ENCODE measurements around the gene ZNF335. TPM values are rescaled to one million over a fixed set of nuclear protein-coding genes. Genes with fewer than 3 reads are reported as not detected.

ZNF335 gene
- total and polyA plus RNA-seq, 2 of the 13 experiments (the other 11 are each of a cell fraction or from before 2014, with no cell fraction given), result 9.7 to 13.7 TPM

DNA sequence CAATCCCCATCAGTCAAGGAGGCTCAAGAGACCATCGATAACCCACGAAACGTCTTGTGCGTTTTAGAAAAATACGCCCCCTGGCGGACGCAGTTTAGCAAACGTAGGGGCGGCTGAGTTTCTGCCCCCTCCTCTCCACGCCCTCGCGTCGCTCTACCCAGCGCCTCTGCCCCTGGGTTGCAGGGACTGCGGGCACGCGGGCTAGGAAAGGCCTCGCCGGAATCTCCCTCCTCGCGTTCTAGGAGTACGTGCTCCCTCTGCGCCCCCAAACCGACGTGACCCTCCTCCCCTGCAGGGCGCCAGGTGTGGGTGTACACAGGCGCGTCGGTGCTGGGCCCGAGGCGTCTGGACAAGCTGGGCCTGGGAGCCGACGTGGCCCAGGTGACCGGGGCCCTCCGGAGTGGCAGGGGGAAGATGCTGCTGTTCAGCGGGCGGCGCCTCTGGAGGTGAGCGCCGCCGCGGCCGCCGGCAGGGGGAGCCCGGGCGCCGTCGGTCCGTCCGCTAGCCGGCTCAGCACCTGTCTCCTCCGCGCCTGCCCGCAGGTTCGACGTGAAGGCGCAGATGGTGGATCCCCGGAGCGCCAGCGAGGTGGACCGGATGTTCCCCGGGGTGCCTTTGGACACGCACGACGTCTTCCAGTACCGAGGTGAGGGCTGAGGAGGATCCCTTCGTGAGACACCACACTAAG lies 42.0 kb upstream of the ZNF335 start (continued):
- TF ChIP-seq, protein P1, sequence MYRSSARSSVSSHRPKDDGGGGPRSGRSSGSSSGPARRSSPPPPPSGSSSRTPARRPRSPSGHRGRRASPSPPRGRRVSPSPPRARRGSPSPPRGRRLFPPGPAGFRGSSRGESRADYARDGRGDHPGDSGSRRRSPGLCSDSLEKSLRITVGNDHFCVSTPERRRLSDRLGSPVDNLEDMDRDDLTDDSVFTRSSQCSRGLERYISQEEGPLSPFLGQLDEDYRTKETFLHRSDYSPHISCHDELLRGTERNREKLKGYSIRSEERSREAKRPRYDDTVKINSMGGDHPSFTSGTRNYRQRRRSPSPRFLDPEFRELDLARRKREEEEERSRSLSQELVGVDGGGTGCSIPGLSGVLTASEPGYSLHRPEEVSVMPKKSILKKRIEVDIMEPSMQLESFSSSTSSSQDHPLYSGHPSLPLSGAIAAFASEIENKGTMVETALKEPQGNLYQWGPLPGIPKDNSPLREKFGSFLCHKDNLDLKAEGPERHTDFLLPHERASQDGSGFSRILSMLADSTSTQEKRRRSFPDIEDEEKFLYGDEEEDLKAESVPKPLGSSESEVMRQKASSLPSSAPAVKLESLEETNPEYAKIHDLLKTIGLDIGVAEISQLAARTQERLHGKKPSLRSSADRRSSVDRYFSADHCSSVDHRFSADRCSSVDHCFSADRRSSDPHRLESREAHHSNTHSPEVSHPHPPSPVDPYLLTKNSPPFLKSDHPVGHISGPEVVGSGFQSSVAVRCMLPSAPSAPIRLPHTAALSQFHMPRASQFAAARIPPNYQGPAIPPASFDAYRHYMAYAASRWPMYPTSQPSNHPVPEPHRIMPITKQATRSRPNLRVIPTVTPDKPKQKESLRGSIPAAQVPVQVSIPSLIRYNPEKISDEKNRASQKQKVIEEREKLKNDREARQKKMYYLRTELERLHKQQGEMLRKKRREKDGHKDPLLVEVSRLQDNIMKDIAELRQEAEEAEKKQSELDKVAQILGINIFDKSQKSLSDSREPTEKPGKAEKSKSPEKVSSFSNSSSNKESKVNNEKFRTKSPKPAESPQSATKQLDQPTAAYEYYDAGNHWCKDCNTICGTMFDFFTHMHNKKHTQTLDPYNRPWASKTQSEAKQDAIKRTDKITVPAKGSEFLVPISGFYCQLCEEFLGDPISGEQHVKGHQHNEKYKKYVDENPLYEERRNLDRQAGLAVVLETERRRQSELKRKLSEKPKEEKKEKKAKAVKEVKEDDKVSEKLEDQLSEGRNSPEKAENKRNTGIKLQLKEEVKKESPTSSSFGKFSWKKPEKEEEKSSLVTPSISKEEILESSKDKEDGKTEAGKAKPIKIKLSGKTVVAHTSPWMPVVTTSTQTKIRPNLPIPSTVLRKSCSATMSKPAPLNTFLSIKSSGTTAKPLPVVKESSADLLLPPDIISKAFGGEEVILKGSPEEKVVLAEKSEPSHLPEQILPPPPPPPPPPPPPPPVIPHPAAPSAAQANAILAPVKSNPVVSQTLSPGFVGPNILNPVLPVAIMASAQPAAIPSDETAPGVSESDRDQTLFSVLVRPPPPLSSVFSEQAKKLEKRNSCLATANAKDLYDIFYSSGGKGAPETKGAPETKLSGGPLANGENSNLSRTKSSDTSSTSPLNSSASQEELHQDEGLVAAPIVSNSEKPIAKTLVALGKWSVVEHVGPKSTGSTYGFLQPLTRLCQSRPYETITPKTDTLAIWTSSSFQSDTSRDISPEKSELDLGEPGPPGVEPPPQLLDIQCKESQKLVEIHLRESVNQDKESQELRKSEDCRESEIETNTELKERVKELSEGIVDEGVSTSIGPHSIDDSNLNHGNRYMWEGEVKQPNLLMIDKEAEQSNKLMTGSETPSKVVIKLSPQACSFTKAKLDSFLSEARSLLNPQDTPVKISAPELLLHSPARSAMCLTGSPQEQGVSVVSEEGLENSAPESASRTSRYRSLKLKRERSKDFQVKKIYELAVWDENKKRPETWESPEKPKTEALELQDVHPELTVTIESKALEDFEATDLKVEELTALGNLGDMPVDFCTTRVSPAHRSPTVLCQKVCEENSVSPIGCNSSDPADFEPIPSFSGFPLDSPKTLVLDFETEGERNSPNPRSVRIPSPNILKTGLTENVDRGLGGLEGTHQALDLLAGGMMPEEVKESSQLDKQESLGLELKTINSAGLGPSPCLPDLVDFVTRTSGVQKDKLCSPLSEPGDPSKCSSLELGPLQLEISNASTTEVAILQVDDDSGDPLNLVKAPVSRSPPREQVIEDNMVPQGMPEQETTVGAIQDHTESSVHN (CRISPR knock-in tag; IDR thresholded peaks at IDR 0.05), result peak; percentile 45
- TF ChIP-seq ZNF629 (CRISPR knock-in tag; conservative IDR thresholded peaks at IDR 0.05), result no peak
- no peak for TF ChIP-seq ARNTL (CRISPR knock-in tag; IDR thresholded peaks at IDR 0.05)
- TF ChIP-seq MZF1 (CRISPR knock-in tag; IDR thresholded peaks at IDR 0.05; ENCODE audit: borderline replicate concordance), result peak; percentile 83; the same call in 1 of the 2 replicates
- TF ChIP-seq JUNB (CRISPR knock-in tag; IDR thresholded peaks at IDR 0.05; ENCODE audit: borderline replicate concordance), result no peak
- TF ChIP-seq AGO1 (IDR thresholded peaks at IDR 0.05; ENCODE audit: low read depth, low read length, poor library complexity, severe bottlenecking), result peak; percentile 84
- 0 out of 2 replicates have a peak, but pooled peaks have one; percentile 25 for TF ChIP-seq ZNF549 (CRISPR knock-in tag; IDR thresholded peaks at IDR 0.05)
- peak; percentile 59; the same call in 1 of the 2 replicates for TF ChIP-seq RFXANK (CRISPR knock-in tag; IDR thresholded peaks at IDR 0.05)
- TF ChIP-seq ZNF207 (IDR thresholded peaks at IDR 0.05; ENCODE audit: borderline replicate concordance), result no peak
- peak; percentile 93 for TF ChIP-seq KLF12 (CRISPR knock-in tag; IDR thresholded peaks at IDR 0.05; ENCODE audit: borderline replicate concordance)
- TF ChIP-seq PTBP1 (IDR thresholded peaks at IDR 0.05; ENCODE audit: low read depth, low read length, poor library complexity, severe bottlenecking), result no peak
- TF ChIP-seq SIX4 (CRISPR knock-in tag; IDR thresholded peaks at IDR 0.05), result no peak
- TF ChIP-seq ZSCAN31 (CRISPR knock-in tag; IDR thresholded peaks at IDR 0.05; ENCODE audit: low read depth), result no peak
- peak; percentile 77; the same call in 1 of the 2 replicates for TF ChIP-seq ZNF780A (CRISPR knock-in tag; IDR thresholded peaks at IDR 0.05)
- no peak for TF ChIP-seq KDM5A (IDR thresholded peaks at IDR 0.05; ENCODE audit: borderline replicate concordance, low read length)
- no peak for TF ChIP-seq TEAD2 (CRISPR knock-in tag; IDR thresholded peaks at IDR 0.05)
- no peak; the same call in 1 of the 2 replicates for TF ChIP-seq ETV5 (CRISPR knock-in tag; IDR thresholded peaks at IDR 0.05; ENCODE audit: borderline replicate concordance)
- TF ChIP-seq SP2 (CRISPR knock-in tag; IDR thresholded peaks at IDR 0.05), result no peak; the same call in 1 of the 2 replicates
- TF ChIP-seq ZNF143 (CRISPR knock-in tag; IDR thresholded peaks at IDR 0.05), result no peak
- no peak; the same call in 1 of the 2 replicates for TF ChIP-seq CCDC6 (CRISPR knock-in tag; IDR thresholded peaks at IDR 0.05)
- peak; percentile 87; the same call in 1 of the 2 replicates for TF ChIP-seq ZNF232 (CRISPR knock-in tag; IDR thresholded peaks at IDR 0.05; ENCODE audit: borderline replicate concordance)
- TF ChIP-seq MATR3 (CRISPR knock-in tag; IDR thresholded peaks at IDR 0.05), result no peak
- TF ChIP-seq SYNCRIP (IDR thresholded peaks at IDR 0.05; ENCODE audit: insufficient read depth, low read depth, low read length), result no peak
- TF ChIP-seq ZSCAN30 (CRISPR knock-in tag; IDR thresholded peaks at IDR 0.05), result no peak

All from HepG2 (cell line).